Mesothelial cell of epicardium (in vitro differentiated cells): ENCODE data around the gene MTERF1. TPM values are rescaled to one million over a fixed set of nuclear protein-coding genes. Genes with fewer than 3 reads are reported as not detected.
A peak's percentile ranks its signal among the peaks of the same experiment; 100 is the strongest.
"Not testable (repeated sequence)": the region's sequence is repeated elsewhere in the genome, so short reads cannot be mapped to it uniquely, and the experiment has no call there.

Source experiments
- DNase-seq, 2 experiments: peaks; one replicate each; pipeline ENCODE4 v3.0.0; 2021; ENCODE audit warnings: low spot score in 2 of 2; ENCODE audit not compliant: unreplicated experiment in 2 of 2
- H3K27ac Mint-ChIP-seq: 2 replicates; pipeline ENCODE4 v1.8.0; 2021; ENCODE audit warnings: mixed read lengths
- H3K27me3 Mint-ChIP-seq: 2 replicates; pipeline ENCODE4 v1.8.0; 2021; ENCODE audit warnings: low read depth, mixed read lengths
- H3K36me3 Mint-ChIP-seq: 2 replicates; pipeline ENCODE4 v1.8.0; 2021; ENCODE audit warnings: mixed read lengths
- H3K4me1 Mint-ChIP-seq: 2 replicates; pipeline ENCODE4 v1.8.0; 2021; ENCODE audit warnings: mixed read lengths
- H3K4me3 Mint-ChIP-seq: 2 replicates; pipeline ENCODE4 v1.8.0; 2021; ENCODE audit warnings: mild to moderate bottlenecking, moderate library complexity, mixed read lengths
- H3K9me3 Mint-ChIP-seq: 2 replicates; pipeline ENCODE4 v1.8.0; 2021; ENCODE audit warnings: mixed read lengths
- CTCF ChIP-seq: fragments of 200-600 bp; sonication (generic); IDR thresholded peaks from one replicate; pipeline ENCODE4 v1.5.0; 2021; ENCODE audit warnings: antibody characterized with exemption; ENCODE audit not compliant: unreplicated experiment
- total RNA-seq: library from RNA; stranded (reverse); gene quantifications from 3 replicates; pipeline ENCODE4 v1.2.1, GENCODE V29; 2021

Gene MTERF1
- total RNA-seq, 1 donor from 2014 or later = 14.7 TPM

- H3K4me3 Mint-ChIP-seq = no peak overlapping the region
- H3K36me3 Mint-ChIP-seq = peaks cover 1% of the 10 kb centered on the region
- TF ChIP-seq CTCF = no peak
- no peaks in the 10 kb centered on the region for H3K27me3 Mint-ChIP-seq
- H3K9me3 Mint-ChIP-seq = peaks cover 4% of the 10 kb centered on the region
- peak overlapping the region; percentile 20 for H3K27ac Mint-ChIP-seq
- DNase-seq = no peak
- peaks cover 28% of the 10 kb centered on the region for H3K4me1 Mint-ChIP-seq
Measured at GRCh38 chr7:91892099-91892705, 11.7 kb upstream of the MTERF1 start.

- H3K27ac Mint-ChIP-seq, DNase-seq, H3K27me3 Mint-ChIP-seq, H3K4me3 Mint-ChIP-seq, H3K36me3 Mint-ChIP-seq, H3K9me3 Mint-ChIP-seq: not testable (repeated sequence)
- H3K4me1 Mint-ChIP-seq = peaks cover 13% of the 10 kb centered on the region
Measured at GRCh38 chr7:91888271-91889175, 8.0 kb upstream of the MTERF1 start.

- not testable (repeated sequence) for H3K36me3 Mint-ChIP-seq, H3K9me3 Mint-ChIP-seq, H3K27ac Mint-ChIP-seq, H3K4me1 Mint-ChIP-seq, DNase-seq, H3K27me3 Mint-ChIP-seq, H3K4me3 Mint-ChIP-seq
Measured at GRCh38 chr7:91887336-91888213, 7.1 kb upstream of the MTERF1 start.

- Mint-ChIP-seq H3K36me3 (no peaks in the 10 kb centered on the region), H3K4me3 (no peak overlapping the region), H3K4me1 (peaks cover 12% of the 10 kb centered on the region), H3K27ac (no peak overlapping the region), H3K9me3 (no peaks in the 10 kb centered on the region), H3K27me3 (no peaks in the 10 kb centered on the region)
- DNase-seq = no peak
- no peak for TF ChIP-seq CTCF
Measured at GRCh38 chr7:91883676-91884362, 3.3 kb upstream of the MTERF1 start.

GRCh38 chr7:91880016-91880412 is 488 bp downstream of the MTERF1 start:
- peaks cover 13% of the 10 kb centered on the region for H3K4me1 Mint-ChIP-seq
- H3K27ac Mint-ChIP-seq = peak overlapping the region; percentile 93
- no peak for TF ChIP-seq CTCF
- DNase-seq = no peak
- H3K36me3 Mint-ChIP-seq = peaks cover 6% of the 10 kb centered on the region
- no peaks in the 10 kb centered on the region for H3K27me3 Mint-ChIP-seq
- H3K4me3 Mint-ChIP-seq = peak overlapping the region; percentile 96
- no peaks in the 10 kb centered on the region for H3K9me3 Mint-ChIP-seq

GRCh38 chr7:91876391-91877133 is 3.9 kb downstream of the MTERF1 start:
- H3K27ac Mint-ChIP-seq = no peak overlapping the region
- no peaks in the 10 kb centered on the region for H3K9me3 Mint-ChIP-seq
- no peaks in the 10 kb centered on the region for H3K27me3 Mint-ChIP-seq
- H3K4me3 Mint-ChIP-seq = no peak overlapping the region
- no peak for TF ChIP-seq CTCF
- peaks cover 13% of the 10 kb centered on the region for H3K4me1 Mint-ChIP-seq
- peaks cover 13% of the 10 kb centered on the region for H3K36me3 Mint-ChIP-seq
- no peak for DNase-seq
